ENCODE measurements around the gene AP1B1. TPM values are rescaled to one million over a fixed set of nuclear protein-coding genes. Genes with fewer than 3 reads are reported as not detected.

AP1B1 gene
- total RNA-seq, 1 experiment from 2014 or later, result 101 TPM

DNA sequence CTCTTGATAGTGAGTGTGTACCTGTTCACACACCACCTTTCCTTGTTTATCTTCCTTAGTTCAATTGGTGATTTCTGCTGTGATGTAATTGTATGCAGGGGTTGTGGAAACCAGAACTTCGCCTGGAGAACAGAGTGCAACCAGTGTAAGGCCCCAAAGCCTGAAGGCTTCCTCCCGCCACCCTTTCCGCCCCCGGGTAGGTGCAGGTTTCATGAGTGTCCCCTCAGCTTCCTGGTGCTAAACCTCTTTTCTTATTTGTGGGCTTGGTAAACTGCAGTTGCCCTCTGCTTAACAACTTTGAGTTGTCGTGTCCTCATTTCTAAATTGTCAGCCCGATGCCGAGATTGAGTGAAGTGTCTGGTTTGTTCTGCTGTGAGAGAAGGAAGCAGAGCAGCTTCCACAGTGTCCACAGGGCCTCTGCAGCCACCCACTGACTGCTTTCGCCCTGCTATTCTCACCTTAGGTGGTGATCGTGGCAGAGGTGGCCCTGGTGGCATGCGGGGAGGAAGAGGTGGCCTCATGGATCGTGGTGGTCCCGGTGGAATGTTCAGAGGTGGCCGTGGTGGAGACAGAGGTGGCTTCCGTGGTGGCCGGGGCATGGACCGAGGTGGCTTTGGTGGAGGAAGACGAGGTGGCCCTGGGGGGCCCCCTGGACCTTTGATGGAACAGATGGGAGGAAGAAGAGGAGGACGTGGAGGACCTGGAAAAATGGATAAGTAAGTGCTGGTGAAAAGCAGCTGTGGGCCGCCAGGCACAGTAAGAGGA is 89.1 kb downstream of the AP1B1 start:
- POLR2A ChIA-PET, result no interaction called here
- TSS peak; percentile 95 for BruUV-seq (replicated peaks)
- peaks cover 2% of the 10 kb centered on the region for H3K36me3 ChIP-seq (ENCODE audit: control insufficient read depth, insufficient read depth, low read length)

DNA sequence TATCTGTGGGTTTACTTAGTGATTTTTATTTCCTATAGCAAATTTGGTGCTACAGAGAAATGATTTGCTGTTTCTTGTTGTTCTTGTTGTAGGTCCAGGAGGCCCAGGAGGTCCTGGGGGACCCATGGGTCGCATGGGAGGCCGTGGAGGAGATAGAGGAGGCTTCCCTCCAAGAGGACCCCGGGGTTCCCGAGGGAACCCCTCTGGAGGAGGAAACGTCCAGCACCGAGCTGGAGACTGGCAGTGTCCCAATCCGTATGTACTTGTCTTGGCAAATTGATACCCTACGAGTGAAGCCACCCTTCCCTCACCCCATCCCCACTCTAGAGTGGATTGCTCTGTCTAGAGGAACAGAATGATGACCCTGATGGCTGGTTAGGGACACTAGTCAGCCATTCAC is 89.7 kb downstream of the AP1B1 start:
- Mint-ChIP-seq H3K27ac (ENCODE audit: unreplicated experiment) (peak overlapping the region; percentile 39), H3K4me3 (ENCODE audit: unreplicated experiment) (no peak overlapping the region), H3K36me3 (ENCODE audit: insufficient read depth, unreplicated experiment) (peaks cover 90% of the 10 kb centered on the region), H3K9me3 (ENCODE audit: unreplicated experiment) (no peaks in the 10 kb centered on the region), H3K27me3 (ENCODE audit: insufficient read depth, unreplicated experiment) (no peaks in the 10 kb centered on the region), H3K4me1 (ENCODE audit: low read depth, unreplicated experiment) (no peaks in the 10 kb centered on the region)
- POLR2A ChIA-PET, result no interaction called here
- BruUV-seq (replicated peaks), result no TSS peak
- no peaks in the 10 kb centered on the region for H3K9me3 ChIP-seq
- H3K4me1 ChIP-seq, result no peaks in the 10 kb centered on the region
- CTCF ChIA-PET, result no interaction called here
- no peak for DNase-seq
- no peaks in the 10 kb centered on the region for H3K27me3 ChIP-seq (replicated peaks; ENCODE audit: control insufficient read depth, insufficient read depth, low read length)
- peaks cover 5% of the 10 kb centered on the region for H3K36me3 ChIP-seq (ENCODE audit: control insufficient read depth, insufficient read depth, low read length)
- intact Hi-C loops (cut with micrococcal nuclease; ENCODE audit: unreplicated experiment), result no loop called here
- H3K4me3 ChIP-seq (ENCODE audit: low read depth, low read length), result no peak overlapping the region
- no peak for TF ChIP-seq CTCF (IDR thresholded peaks at IDR 0.05; ENCODE audit: insufficient read depth in 1 of 2, low read depth in 1 of 2, low read length in 1 of 2, severe bottlenecking in 1 of 2, unreplicated experiment in 1 of 2)

More for the DNA sequence above, 89.1 kb downstream of the AP1B1 start:
- H3K36me3 Mint-ChIP-seq (ENCODE audit: insufficient read depth, unreplicated experiment), result peaks cover 83% of the 10 kb centered on the region
- intact Hi-C loops (cut with micrococcal nuclease; ENCODE audit: unreplicated experiment), result no loop called here
- no peak overlapping the region for H3K27ac Mint-ChIP-seq (ENCODE audit: unreplicated experiment)
- no peak for TF ChIP-seq CTCF (IDR thresholded peaks at IDR 0.05; ENCODE audit: insufficient read depth in 1 of 2, low read depth in 1 of 2, low read length in 1 of 2, severe bottlenecking in 1 of 2, unreplicated experiment in 1 of 2)
- H3K4me3 ChIP-seq (ENCODE audit: low read depth, low read length), result no peak overlapping the region
- H3K4me1 ChIP-seq, result no peaks in the 10 kb centered on the region
- H3K27me3 Mint-ChIP-seq (ENCODE audit: insufficient read depth, unreplicated experiment), result no peaks in the 10 kb centered on the region
- H3K27me3 ChIP-seq (replicated peaks; ENCODE audit: control insufficient read depth, insufficient read depth, low read length), result no peaks in the 10 kb centered on the region
- no peak overlapping the region for H3K4me3 Mint-ChIP-seq (ENCODE audit: unreplicated experiment)
- DNase-seq, result peak in 1 of 2 experiments; percentile 23
- CTCF ChIA-PET, result no interaction called here
- no peaks in the 10 kb centered on the region for H3K4me1 Mint-ChIP-seq (ENCODE audit: low read depth, unreplicated experiment)
- H3K9me3 ChIP-seq, result no peaks in the 10 kb centered on the region
- no peaks in the 10 kb centered on the region for H3K9me3 Mint-ChIP-seq (ENCODE audit: unreplicated experiment)

- Mint-ChIP-seq H3K4me1 (ENCODE audit: low read depth, unreplicated experiment) (no peaks in the 10 kb centered on the region), H3K9me3 (ENCODE audit: unreplicated experiment) (no peaks in the 10 kb centered on the region), H3K27me3 (ENCODE audit: insufficient read depth, unreplicated experiment) (no peaks in the 10 kb centered on the region), H3K27ac (ENCODE audit: unreplicated experiment) (no peak overlapping the region), H3K4me3 (ENCODE audit: unreplicated experiment) (no peak overlapping the region), H3K36me3 (ENCODE audit: insufficient read depth, unreplicated experiment) (peaks cover 97% of the 10 kb centered on the region)
- POLR2A ChIA-PET, result no interaction called here
- Histone ChIP-seq H3K27me3 (replicated peaks; ENCODE audit: control insufficient read depth, insufficient read depth, low read length) (no peaks in the 10 kb centered on the region), H3K4me1 (no peaks in the 10 kb centered on the region), H3K36me3 (ENCODE audit: control insufficient read depth, insufficient read depth, low read length) (peaks cover 7% of the 10 kb centered on the region), H3K4me3 (ENCODE audit: low read depth, low read length) (no peak overlapping the region), H3K9me3 (no peaks in the 10 kb centered on the region)
- DNase-seq, result no peak
- BruUV-seq (replicated peaks), result no TSS peak
- TF ChIP-seq CTCF (IDR thresholded peaks at IDR 0.05; ENCODE audit: insufficient read depth in 1 of 2, low read depth in 1 of 2, low read length in 1 of 2, severe bottlenecking in 1 of 2, unreplicated experiment in 1 of 2), result no peak
- CTCF ChIA-PET, result no interaction called here
- intact Hi-C loops (cut with micrococcal nuclease; ENCODE audit: unreplicated experiment), result no loop called here
Measured at GRCh38 chr22:29292379-29292778, 96.0 kb downstream of the AP1B1 start.
